Heart right ventricle (tissue), 16 donors: Measurements from ENCODE around the gene TFRC. TPM values are rescaled to one million over a fixed set of nuclear protein-coding genes. Genes with fewer than 3 reads are reported as not detected.
"Not testable (repeated sequence)": the region's sequence is repeated elsewhere in the genome, so short reads cannot be mapped to it uniquely, and the experiment has no call there.

Experiments
- ATAC-seq, 8 donors: fragments of 200-7000 bp; cut with Tn5 transposase; one replicate each; pipeline ENCODE4 v1.9.1; 2020; ENCODE audit warnings: mild to moderate bottlenecking in 8 of 8, moderate library complexity in 8 of 8, moderate number of reproducible peaks in 1 of 8
- DNase-seq, 2 donors: peaks; one replicate each; pipeline ENCODE4 v3.0.0-alpha.2; 2020
- H3K27ac ChIP-seq, 10 donors: fragments of 200-600 bp; sonication (generic) in 2 of 10; one replicate each; pipeline versions ENCODE4 v1.5.0 to v1.8.0; 2020 to 2022; ENCODE audit warnings: mild to moderate bottlenecking in 3 of 10
- H3K27me3 ChIP-seq, 7 donors: fragments of 200-600 bp; one replicate each; pipeline ENCODE4 v1.8.0; 2021 to 2022; ENCODE audit warnings: mild to moderate bottlenecking in 2 of 7
- H3K36me3 ChIP-seq, 9 donors: fragments of 200-600 bp; sonication (generic) in 1 of 9; one replicate each; pipeline versions ENCODE4 v1.5.0 to v1.8.0; 2020 to 2022; ENCODE audit warnings: mild to moderate bottlenecking in 2 of 9
- H3K4me1 ChIP-seq, 9 donors: fragments of 200-600 bp; sonication (generic) in 1 of 9; one replicate each; pipeline versions ENCODE4 v1.5.0 to v1.8.0; 2020 to 2022; ENCODE audit warnings: mild to moderate bottlenecking in 4 of 9
- H3K4me3 ChIP-seq, 10 donors: fragments of 200-600 bp; sonication (generic) in 2 of 10; one replicate each; pipeline versions ENCODE4 v1.5.0 to v1.8.0; 2020 to 2022; ENCODE audit warnings: mild to moderate bottlenecking in 7 of 10, moderate library complexity in 2 of 10
- H3K9me3 ChIP-seq, 11 donors: fragments of 200-600 bp in 10 of 11; sonication (generic) in 2 of 11; one replicate each; pipeline versions ENCODE4 v1.5.0 to v1.8.0; 2013 to 2022; ENCODE audit warnings: mild to moderate bottlenecking in 2 of 11, control low read depth in 1 of 11, moderate library complexity in 1 of 11
- WGBS, 2 donors: extraction: QIAGEN DNeasy Blood & Tissue Kit; methylation state at CpG; one replicate each; pipeline ENCODE4 v1.1.7; 2013; ENCODE audit warnings: inconsistent platforms in 1 of 2; 5-methylcytosine and 5-hydroxymethylcytosine counted together
- intact Hi-C, 10 donors: fragments of 100-400 bp; cut with DNase I; formaldehyde crosslinking; loops; one replicate each; pipeline versions ENCODE4 v1.11.1 to v1.14.2; 2022
- polyA plus RNA-seq, 2 donors: library from polyadenylated mRNA; stranded (reverse); fragments of 200-250 nt; gene quantifications; one replicate each; pipeline ENCODE4 v1.2.3, GENCODE V29; 2013
- total RNA-seq, 10 donors: library from RNA; stranded (reverse); fragmentation: NEBNext Ultra II Directional in 3 of 10; extraction: Animal tissue kit (Norgen Biotek cat#: 25700) in 3 of 10; gene quantifications; one replicate each; pipeline versions ENCODE4 v1.2.1 to v1.2.4, GENCODE V29; 2021 to 2023
- TF ChIP-seq, protein P1 (sequence below), 9 donors: fragments of 200-600 bp; sonication (generic) in 2 of 9; IDR thresholded peaks; one replicate each; pipeline versions ENCODE4 v1.5.0 to v1.8.0; 2021 to 2022; ENCODE audit warnings: antibody characterized with exemption in 9 of 9, mild to moderate bottlenecking in 5 of 9, moderate library complexity in 1 of 9
- donor health status: Arrhythmogenic right ventricular cardiomyopathy.
- donor health status: ischemic (EF 13 %, LVEDD 7.1; RV severe dilation, severe dysfunction).
- donor health status: healthy with polysubstance abuse.
- donor health status: DM: no; HTN: yes; CAD: no.
- donor health status: DM: no; HTN: no; CAD: no.
- donor health status: ischemic (EF 25% LVEDD 6.9; RV normal size, moderate dysfunction).
- donor health status: ischemic (EF 25% LVEDD 5.7; RV mildly dilated, moderate dysfunction).
- donor health status: healthy.
- donor health status: DM: yes; HTN: yes; CAD: no.
- donor health status: Ischemic cardiomyopathy.
- donor health status: ischemic (EF 35%, LVEDD 5.7; RV mildly dilated, moderate dysfunction).
- donor health status: nonischemic (EF 11% LVEDD 7.7; RV severe dilation, severe dysfunction).
- donor health status: DM: yes; HTN: yes; CAD: no.
- donor health status: PGD.
- donor health status: ischemic (EF 29% LVEDD 5.4; RV normal size, mild dysfunction).
- donor health status: nonischemic (EF 23%, LVEDD 6.1; RV moderate dilation, normal function).

Gene TFRC
- total and polyA plus RNA-seq, 12 donors = 25.7 to 300 (median 81.5) TPM

DNA sequence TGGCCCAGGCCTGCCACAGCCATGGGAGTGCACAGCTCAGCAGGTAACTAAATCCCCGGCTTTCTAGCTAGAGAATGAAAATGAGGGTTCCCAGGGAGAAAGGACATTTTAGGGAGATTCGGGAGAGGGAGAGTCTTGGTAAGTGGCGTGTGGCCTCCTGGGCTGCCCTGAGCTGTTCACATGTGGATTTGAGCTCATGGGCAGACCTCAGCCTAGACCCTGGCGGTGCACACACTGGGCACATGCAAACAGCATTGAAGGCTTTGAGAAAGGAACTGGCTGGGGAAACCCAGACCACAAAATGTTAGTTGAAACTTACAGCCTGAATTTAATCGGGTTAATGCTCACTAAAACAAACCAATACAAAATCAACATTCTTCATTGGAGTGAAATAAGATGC lies 72.4 kb downstream of the TFRC start:
- Histone ChIP-seq H3K27me3 (peaks cover 0 to 17% (median 0%) of the 10 kb centered on the region in 7 donors), H3K36me3 (no peaks in the 10 kb centered on the region), H3K4me3 (no peak overlapping the region), H3K27ac (no peak overlapping the region), H3K9me3 (peaks cover 0 to 10% (median 0%) of the 10 kb centered on the region in 11 donors), H3K4me1 (no peaks in the 10 kb centered on the region)
- WGBS, 2 donors = 86 to 89% methylated on average over 5 of the region's 5 CpGs
- intact Hi-C loops = no loop called here
- TF ChIP-seq, protein P1, sequence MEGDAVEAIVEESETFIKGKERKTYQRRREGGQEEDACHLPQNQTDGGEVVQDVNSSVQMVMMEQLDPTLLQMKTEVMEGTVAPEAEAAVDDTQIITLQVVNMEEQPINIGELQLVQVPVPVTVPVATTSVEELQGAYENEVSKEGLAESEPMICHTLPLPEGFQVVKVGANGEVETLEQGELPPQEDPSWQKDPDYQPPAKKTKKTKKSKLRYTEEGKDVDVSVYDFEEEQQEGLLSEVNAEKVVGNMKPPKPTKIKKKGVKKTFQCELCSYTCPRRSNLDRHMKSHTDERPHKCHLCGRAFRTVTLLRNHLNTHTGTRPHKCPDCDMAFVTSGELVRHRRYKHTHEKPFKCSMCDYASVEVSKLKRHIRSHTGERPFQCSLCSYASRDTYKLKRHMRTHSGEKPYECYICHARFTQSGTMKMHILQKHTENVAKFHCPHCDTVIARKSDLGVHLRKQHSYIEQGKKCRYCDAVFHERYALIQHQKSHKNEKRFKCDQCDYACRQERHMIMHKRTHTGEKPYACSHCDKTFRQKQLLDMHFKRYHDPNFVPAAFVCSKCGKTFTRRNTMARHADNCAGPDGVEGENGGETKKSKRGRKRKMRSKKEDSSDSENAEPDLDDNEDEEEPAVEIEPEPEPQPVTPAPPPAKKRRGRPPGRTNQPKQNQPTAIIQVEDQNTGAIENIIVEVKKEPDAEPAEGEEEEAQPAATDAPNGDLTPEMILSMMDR (IDR thresholded peaks at IDR 0.05) = no peak
- DNase-seq (no peak), ATAC-seq (no peak)

DNA sequence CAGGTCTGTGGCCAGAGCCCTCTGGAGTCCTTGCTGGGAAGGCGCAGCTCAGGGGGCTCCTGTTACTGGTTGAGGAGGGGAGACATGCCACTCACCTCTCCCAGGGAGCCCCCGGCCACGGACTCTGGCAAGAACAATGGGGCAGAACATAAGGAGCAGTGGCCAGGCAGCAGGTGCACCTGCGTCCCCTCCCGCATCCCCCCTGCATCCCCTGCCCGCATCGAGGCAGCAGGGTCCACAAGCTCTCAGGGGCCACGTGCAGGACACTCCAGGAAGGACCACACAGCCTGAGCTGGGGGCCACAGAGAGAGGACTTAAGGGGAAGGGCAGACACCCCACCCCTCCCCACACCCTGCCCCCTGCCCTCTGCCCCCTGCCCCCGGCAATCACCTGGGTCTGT lies 73.0 kb downstream of the TFRC start:
- WGBS, 2 donors = 87 to 89% methylated on average over 9 of the region's 9 CpGs
- Histone ChIP-seq H3K27ac (no peak overlapping the region), H3K36me3 (no peaks in the 10 kb centered on the region), H3K27me3 (peaks cover 0 to 17% (median 0%) of the 10 kb centered on the region in 7 donors), H3K9me3 (peaks cover 0 to 10% (median 0%) of the 10 kb centered on the region in 11 donors), H3K4me1 (no peaks in the 10 kb centered on the region), H3K4me3 (no peak overlapping the region)
- ATAC-seq (no peak), DNase-seq (no peak)
- TF ChIP-seq, protein P1 (IDR thresholded peaks at IDR 0.05) = no peak
- intact Hi-C loops = no loop called here

DNA sequence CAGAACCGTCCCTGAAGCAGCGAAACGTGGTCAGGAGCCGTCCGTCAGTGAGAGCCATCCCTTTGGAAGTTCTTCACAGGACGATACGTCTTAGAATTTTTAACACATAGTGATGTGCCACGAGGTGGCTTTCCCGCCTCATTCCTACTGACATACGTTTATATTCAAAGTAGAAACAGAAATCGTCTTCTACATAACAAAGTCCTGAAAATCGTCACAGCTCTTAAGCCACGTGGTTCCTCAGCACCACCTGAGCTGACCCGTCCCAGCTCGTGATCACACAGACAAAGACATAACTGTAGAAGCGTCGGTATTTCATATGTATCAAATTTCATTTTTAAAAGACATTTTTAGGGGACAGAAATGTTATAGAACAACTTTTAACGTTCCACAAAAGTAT lies 73.5 kb downstream of the TFRC start:
- H3K27ac ChIP-seq = no peak overlapping the region
- DNase-seq (no peak), ATAC-seq (no peak)
- H3K9me3 ChIP-seq = peaks cover 0 to 10% (median 0%) of the 10 kb centered on the region in 11 donors
- peaks cover 0 to 17% (median 0%) of the 10 kb centered on the region in 7 donors for H3K27me3 ChIP-seq
- H3K4me1 ChIP-seq = no peaks in the 10 kb centered on the region
- no peaks in the 10 kb centered on the region for H3K36me3 ChIP-seq
- TF ChIP-seq, protein P1 (IDR thresholded peaks at IDR 0.05) = no peak
- intact Hi-C loops = no loop called here
- no peak overlapping the region for H3K4me3 ChIP-seq
- 90 to 92% methylated on average over 18 of the region's 18 CpGs for WGBS, 2 donors

DNA sequence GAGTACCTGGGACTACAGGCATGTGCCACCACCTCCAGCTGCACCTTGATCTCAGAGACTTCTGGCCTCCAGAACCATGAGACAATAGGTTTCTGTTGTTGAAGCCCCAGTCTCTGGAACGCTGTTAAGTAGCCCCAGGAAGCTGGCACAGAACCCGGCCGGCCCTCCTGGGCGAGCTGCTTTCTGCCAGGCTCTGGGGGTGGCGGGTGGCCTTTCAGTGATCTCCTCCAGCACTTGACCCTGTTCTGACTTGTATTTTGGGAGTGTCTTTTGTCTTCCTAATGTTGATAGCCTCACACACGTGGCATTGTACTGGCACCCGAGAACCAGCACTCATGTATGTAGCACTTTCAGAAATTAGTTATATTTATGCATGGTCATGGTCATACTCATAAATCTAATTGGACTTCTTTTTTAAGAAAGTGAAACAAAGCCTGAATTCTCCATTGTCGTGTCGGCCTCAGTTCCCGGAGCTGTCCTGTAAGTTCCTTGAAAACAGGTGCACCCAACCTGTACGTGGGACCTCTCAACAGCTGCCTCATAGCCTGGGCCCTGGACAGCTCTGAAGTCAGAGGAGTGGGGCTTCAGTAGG lies 74.0 kb downstream of the TFRC start:
- Histone ChIP-seq H3K27ac (no peak overlapping the region), H3K4me1 (no peaks in the 10 kb centered on the region), H3K9me3 (peaks cover 0 to 10% (median 0%) of the 10 kb centered on the region in 11 donors), H3K4me3 (no peak overlapping the region), H3K36me3 (no peaks in the 10 kb centered on the region), H3K27me3 (peaks cover 0 to 17% (median 0%) of the 10 kb centered on the region in 7 donors)
- TF ChIP-seq, protein P1 (IDR thresholded peaks at IDR 0.05) = no peak
- intact Hi-C loops = no loop called here
- 84 to 88% methylated on average over 11 of the region's 11 CpGs for WGBS, 2 donors
- DNase-seq (no peak), ATAC-seq (no peak)

DNA sequence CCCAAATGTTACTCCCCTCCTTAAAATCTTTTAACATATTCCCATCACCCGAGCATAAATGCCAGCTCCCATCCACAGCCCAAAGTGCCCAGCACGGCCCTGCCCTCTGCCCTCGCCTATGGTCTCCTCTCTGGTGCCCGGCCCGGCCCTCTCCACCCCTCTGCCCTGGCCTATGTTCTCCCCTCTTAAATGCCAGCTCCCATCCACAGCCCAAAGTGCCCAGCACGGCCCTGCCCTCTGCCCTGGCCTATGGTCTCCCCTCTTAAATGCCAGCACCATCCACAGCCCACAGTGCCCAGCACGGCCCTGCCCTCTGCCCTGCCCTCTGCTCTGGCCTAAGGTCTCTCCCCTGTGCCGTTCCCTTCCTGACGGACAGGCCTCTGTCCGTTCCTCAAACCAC lies 76.6 kb downstream of the TFRC start:
- peaks cover 0 to 17% (median 0%) of the 10 kb centered on the region in 7 donors for H3K27me3 ChIP-seq
- intact Hi-C loops, H3K4me3 ChIP-seq, H3K36me3 ChIP-seq, H3K27ac ChIP-seq, H3K9me3 ChIP-seq, H3K4me1 ChIP-seq, ATAC-seq, DNase-seq: not testable (repeated sequence)
- WGBS, 2 donors = 77 to 87% methylated on average over 10 of the region's 10 CpGs

DNA sequence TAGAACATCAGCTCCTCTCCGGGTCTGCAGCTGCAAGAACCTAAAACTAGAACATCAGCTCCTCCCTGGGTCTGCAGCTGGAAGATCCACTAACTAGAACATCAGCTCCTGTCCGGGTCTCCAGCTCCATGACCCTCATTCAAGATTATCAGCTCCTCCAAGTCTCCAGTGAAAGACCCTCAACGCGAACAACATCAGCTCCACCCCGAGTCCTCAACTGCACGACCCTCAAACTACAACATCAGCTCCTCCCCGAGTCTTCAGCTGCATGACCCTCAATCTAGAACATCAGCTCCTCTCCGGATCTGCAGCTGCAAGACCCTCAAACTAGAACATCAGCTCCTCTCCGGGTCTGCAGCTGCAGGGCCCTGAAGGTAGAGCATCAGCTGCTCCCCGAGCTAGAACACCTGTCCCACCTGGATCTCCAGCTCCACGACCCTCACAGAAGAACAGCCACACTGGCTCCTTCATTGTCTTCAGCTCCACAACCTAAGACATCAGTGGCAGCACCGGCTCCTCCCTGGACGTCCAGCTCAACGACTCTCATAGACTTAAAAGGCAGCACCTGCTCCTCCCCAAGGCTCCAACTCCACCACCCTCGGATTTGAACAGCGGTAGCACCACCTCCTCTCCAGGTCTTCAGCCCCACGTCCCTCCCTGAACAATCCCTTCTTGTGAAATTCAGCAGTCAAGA lies 77.4 kb downstream of the TFRC start:
- H3K9me3 ChIP-seq, ATAC-seq, H3K27ac ChIP-seq, H3K36me3 ChIP-seq, H3K4me3 ChIP-seq, H3K4me1 ChIP-seq, DNase-seq: not testable (repeated sequence)
- intact Hi-C loops = loop anchor here in 1 of 10 donors (5.0 kb wide), 1 partner anchor 62 kb away; no protein-coding TSS in a partner anchor
- peaks cover 0 to 16% (median 0%) of the 10 kb centered on the region in 7 donors for H3K27me3 ChIP-seq
- 84 to 86% methylated on average over 17 of the region's 17 CpGs for WGBS, 2 donors
